ENCODE results near the gene PHACTR4.

DNA sequence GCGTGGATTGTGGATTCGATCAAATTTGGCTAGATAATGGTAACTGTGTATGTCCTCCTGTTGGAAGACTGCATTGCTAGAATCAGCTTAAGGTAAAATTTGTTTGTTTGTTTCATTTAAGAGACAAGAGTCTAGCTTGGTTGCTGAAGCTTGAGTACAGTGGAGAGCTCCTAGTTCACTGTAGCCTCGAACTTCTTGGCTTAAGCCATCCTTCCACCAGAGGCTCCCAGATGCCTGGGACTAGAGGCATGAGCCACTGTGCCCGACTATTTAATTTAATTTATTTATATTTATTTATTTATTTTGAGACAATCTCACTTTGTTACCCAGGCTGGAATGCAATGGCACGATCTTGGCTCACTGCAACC lies 1.5 kb downstream of the PHACTR4 start:
- TF ChIP-seq, protein P1, sequence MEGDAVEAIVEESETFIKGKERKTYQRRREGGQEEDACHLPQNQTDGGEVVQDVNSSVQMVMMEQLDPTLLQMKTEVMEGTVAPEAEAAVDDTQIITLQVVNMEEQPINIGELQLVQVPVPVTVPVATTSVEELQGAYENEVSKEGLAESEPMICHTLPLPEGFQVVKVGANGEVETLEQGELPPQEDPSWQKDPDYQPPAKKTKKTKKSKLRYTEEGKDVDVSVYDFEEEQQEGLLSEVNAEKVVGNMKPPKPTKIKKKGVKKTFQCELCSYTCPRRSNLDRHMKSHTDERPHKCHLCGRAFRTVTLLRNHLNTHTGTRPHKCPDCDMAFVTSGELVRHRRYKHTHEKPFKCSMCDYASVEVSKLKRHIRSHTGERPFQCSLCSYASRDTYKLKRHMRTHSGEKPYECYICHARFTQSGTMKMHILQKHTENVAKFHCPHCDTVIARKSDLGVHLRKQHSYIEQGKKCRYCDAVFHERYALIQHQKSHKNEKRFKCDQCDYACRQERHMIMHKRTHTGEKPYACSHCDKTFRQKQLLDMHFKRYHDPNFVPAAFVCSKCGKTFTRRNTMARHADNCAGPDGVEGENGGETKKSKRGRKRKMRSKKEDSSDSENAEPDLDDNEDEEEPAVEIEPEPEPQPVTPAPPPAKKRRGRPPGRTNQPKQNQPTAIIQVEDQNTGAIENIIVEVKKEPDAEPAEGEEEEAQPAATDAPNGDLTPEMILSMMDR (optimal IDR thresholded peaks at IDR 0.05 in 1 of 3, IDR thresholded peaks at IDR 0.05 in 1 of 3, conservative IDR thresholded peaks at IDR 0.05 in 1 of 3; ENCODE audit: extremely low read depth in 1 of 3, insufficient read depth in 2 of 3, low read length in 3 of 3): no peak
- TF ChIP-seq EZH2 (IDR thresholded peaks at IDR 0.05; ENCODE audit: low read length): no peak

Data from keratinocyte (primary cell).